HG03378 (cell line): ENCODE measurements around the gene SLCO2B1.
"Not testable (repeated sequence)": the region's sequence is repeated elsewhere in the genome, so short reads cannot be mapped to it uniquely, and the experiment has no call there.

Experiments used
- ATAC-seq: cut with Tn5 transposase; IDR thresholded peaks from one replicate; pipeline ENCODE4 v1.9.1; 2021; ENCODE audit warnings: mild to moderate bottlenecking, moderate library complexity; ENCODE audit not compliant: unreplicated experiment

The SLCO2B1 gene

GRCh38 chr11:75150879-75151278 lies at the start of gene SLCO2B1:
Gene SLCO2B1 (plus strand): TSS chr11:75151107. CDS start chr11:75151382, 275 bp downstream.
- no peak for ATAC-seq

GRCh38 chr11:75101424-75102128 lies 49.3 kb upstream of the SLCO2B1 start:
- no peak for ATAC-seq

GRCh38 chr11:75103380-75104026 lies 47.4 kb upstream of the SLCO2B1 start:
- ATAC-seq, result peak; percentile 56

- ATAC-seq, result no peak
Measured at GRCh38 chr11:75105462-75105925, 45.4 kb upstream of the SLCO2B1 start.

GRCh38 chr11:75105967-75106681 lies 44.8 kb upstream of the SLCO2B1 start:
- ATAC-seq, result not testable (repeated sequence)

- ATAC-seq, result no peak
Measured at GRCh38 chr11:75107187-75107586, 43.7 kb upstream of the SLCO2B1 start.

- ATAC-seq, result no peak
Measured at GRCh38 chr11:75112200-75112599, 38.7 kb upstream of the SLCO2B1 start.

- no peak for ATAC-seq
Measured at GRCh38 chr11:75113030-75113429, 37.9 kb upstream of the SLCO2B1 start.

- no peak for ATAC-seq
Measured at GRCh38 chr11:75114465-75114864, 36.4 kb upstream of the SLCO2B1 start.

- ATAC-seq, result no peak
Measured at GRCh38 chr11:75118577-75118976, 32.3 kb upstream of the SLCO2B1 start.

- ATAC-seq, result no peak
Measured at GRCh38 chr11:75126564-75126963, 24.3 kb upstream of the SLCO2B1 start.

GRCh38 chr11:75132080-75132479 lies 18.8 kb upstream of the SLCO2B1 start:
- ATAC-seq, result no peak

GRCh38 chr11:75133976-75134375 lies 16.9 kb upstream of the SLCO2B1 start:
- ATAC-seq, result no peak

- no peak for ATAC-seq
Measured at GRCh38 chr11:75135021-75135650, 15.8 kb upstream of the SLCO2B1 start.

GRCh38 chr11:75135651-75136050 lies 15.3 kb upstream of the SLCO2B1 start:
- ATAC-seq, result no peak

GRCh38 chr11:75140269-75141138 lies 10.4 kb upstream of the SLCO2B1 start:
- no peak for ATAC-seq

GRCh38 chr11:75141166-75141565 lies 9.7 kb upstream of the SLCO2B1 start:
- ATAC-seq, result no peak

GRCh38 chr11:75142714-75143419 lies 8.0 kb upstream of the SLCO2B1 start:
- ATAC-seq, result peak; percentile 74

GRCh38 chr11:75143420-75143731 lies 7.5 kb upstream of the SLCO2B1 start:
- ATAC-seq, result no peak

- no peak for ATAC-seq
Measured at GRCh38 chr11:75144716-75145014, 6.2 kb upstream of the SLCO2B1 start.
